ENCODE data around the gene FCHSD2.
"Not testable (repeated sequence)": the region's sequence is repeated elsewhere in the genome, so short reads cannot be mapped to it uniquely, and the experiment has no call there.

FCHSD2 gene

DNA sequence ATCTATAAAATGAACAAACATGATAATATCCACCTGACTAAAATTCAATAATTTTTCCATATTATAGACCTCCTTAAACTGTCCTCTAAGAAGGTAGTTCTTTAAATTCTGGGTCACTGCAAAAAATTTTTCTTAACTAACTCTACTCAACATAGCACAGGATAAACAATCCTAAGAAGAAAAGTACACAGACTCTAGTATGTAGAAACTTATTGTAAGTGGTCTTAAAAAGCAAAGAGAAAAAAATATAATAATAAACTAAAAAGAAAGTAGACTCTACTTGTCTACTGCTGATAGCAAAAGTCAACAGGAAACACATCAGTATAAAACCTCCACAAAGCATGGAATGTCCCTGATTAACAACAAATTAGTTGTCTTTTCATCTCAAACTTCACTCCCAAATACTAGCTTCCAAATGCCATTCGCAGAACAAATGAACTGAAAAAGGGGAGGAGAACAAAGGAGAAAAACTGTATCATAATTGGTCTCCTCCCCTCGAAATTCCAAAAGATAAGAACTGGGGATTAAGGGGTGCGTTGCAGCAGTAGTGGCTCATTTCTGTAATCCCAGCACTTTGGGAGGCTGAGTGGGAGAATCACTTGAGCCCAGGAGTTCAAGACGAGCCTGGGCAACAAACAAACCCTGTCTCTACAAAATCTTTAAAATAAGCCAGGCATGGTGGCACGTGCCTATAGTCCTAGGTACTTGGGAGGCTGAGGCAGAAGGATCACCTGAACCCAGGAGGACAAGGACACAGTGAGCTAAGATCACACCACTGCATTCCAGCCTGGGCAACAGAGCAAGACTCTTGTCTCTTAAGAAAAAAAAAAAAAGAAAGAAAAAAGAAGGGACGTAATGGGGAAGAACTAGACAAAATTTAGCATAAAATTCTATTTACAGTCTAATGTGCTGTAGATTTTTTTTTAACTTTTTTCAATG lies 6.5 kb downstream of the FCHSD2 start:
- TF ChIP-seq, protein P1, sequence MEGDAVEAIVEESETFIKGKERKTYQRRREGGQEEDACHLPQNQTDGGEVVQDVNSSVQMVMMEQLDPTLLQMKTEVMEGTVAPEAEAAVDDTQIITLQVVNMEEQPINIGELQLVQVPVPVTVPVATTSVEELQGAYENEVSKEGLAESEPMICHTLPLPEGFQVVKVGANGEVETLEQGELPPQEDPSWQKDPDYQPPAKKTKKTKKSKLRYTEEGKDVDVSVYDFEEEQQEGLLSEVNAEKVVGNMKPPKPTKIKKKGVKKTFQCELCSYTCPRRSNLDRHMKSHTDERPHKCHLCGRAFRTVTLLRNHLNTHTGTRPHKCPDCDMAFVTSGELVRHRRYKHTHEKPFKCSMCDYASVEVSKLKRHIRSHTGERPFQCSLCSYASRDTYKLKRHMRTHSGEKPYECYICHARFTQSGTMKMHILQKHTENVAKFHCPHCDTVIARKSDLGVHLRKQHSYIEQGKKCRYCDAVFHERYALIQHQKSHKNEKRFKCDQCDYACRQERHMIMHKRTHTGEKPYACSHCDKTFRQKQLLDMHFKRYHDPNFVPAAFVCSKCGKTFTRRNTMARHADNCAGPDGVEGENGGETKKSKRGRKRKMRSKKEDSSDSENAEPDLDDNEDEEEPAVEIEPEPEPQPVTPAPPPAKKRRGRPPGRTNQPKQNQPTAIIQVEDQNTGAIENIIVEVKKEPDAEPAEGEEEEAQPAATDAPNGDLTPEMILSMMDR (IDR thresholded peaks at IDR 0.05; ENCODE audit: borderline replicate concordance, insufficient read depth, low read depth, low read length), result no peak
- no peak overlapping the region for H3K4me3 ChIP-seq (ENCODE audit: low read depth, low read length)

DNA sequence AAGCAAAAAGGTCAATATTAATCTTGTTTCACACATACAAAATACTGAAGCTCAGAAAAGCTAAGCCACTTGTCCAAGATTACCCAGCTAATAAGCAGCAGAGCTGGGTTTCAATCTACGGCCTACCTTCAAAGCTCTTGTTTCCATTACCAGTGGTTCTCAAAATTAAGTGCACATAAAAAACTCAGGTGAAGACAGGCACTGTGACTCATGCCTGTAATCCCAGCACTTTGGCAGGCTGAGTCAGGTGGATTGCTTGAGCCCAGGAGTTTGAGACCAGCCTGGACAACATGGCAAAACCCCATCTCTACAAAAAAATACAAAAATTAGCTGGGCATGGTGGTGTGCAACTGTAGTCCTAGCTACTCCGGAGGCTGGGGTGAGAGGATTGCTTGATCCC lies 9.8 kb downstream of the FCHSD2 start:
- H3K4me3 ChIP-seq (ENCODE audit: low read depth, low read length), result not testable (repeated sequence)

DNA sequence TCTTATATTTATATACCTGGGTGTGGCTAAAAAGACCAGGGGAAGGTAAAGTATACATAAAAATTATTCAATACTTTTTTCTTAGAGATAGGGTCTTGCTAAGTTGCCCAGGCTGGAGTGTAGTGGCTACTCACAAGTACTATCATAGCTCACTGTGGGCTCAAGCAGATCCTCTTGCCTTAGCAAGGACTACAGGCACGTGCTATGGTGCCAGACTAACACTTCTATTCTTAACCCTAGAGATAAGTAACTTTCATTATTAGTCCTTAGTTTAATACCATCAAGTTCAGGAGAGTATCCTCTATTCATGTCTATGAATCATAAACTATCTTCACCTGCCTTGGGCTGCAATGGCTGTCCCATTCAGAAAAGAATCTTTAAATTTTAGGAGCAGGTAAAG lies 11.9 kb downstream of the FCHSD2 start:
- H3K4me3 ChIP-seq (ENCODE audit: low read depth, low read length), result no peak overlapping the region
- TF ChIP-seq, protein P1 (IDR thresholded peaks at IDR 0.05; ENCODE audit: borderline replicate concordance, insufficient read depth, low read depth, low read length), result no peak

DNA sequence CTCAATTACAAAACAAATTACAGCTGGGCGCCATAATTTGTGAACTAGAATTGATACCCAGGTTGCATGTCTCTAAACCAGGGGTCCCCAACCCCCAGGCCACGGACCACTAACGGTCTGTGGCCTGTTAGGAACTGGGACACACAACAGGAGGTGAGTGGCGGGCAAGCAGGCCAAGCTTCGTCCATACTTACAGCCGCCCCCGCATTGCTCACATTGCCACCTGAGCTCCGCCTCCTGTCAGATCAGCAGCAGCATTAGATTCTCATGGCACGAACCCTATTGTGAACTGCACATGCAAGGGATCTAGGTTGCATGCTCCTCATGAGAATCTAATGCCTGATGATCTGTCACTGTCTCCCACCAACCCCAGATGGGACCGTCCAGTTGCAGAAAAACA lies 12.9 kb downstream of the FCHSD2 start:
- no peak overlapping the region for H3K4me3 ChIP-seq (ENCODE audit: low read depth, low read length)
- TF ChIP-seq, protein P1 (IDR thresholded peaks at IDR 0.05; ENCODE audit: borderline replicate concordance, insufficient read depth, low read depth, low read length), result no peak

DNA sequence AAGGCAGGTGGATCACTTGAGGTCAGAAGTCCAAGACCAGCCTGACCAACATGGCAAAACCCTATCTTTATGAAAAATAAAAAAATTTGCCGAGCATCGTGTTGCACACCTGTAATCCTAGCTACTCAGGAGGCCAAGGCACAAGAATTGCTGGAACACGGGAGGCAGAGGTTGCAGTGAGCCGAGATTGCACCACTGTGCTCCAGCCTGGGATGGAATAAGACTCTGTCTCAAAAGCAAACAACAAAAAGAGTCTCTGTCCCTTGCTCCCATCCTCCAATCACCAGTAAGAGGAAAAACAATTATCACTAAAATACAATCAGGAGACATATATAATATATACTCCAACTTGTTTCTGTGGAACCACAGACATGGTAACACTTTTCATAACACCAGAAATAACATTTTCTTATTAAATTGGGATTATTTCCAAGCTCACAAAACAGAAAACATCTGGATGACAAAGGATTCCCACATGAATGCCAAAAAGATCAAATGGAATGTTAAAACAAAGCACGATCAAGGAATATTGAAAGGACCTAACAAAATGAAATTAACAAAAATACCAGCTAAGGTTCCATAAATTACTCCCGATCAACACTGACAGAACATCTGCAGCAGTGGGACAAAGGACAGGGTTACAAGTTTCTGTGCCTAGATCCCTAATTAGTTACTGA lies 15.2 kb downstream of the FCHSD2 start:
- TF ChIP-seq, protein P1 (IDR thresholded peaks at IDR 0.05; ENCODE audit: borderline replicate concordance, insufficient read depth, low read depth, low read length), result no peak
- H3K4me3 ChIP-seq (ENCODE audit: low read depth, low read length), result no peak overlapping the region

DNA sequence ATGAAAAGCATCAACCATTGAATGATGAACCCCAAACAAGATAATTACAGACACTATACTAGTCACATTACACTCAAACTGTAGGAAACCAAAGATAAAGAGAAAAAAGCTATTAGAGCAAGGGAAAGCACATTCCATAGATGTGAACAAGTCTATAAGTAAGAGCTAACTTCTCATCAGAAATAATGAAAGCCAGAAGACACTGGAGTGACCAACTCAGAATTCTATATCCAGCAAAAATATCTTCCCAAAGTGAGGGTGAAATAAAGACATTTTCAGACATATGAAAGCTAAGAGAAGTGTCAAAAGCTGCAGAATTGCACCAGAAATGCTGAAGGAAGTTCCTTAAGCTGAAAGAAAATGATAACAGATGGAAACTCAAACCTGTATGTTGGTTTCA lies 17.3 kb downstream of the FCHSD2 start:
- TF ChIP-seq, protein P1 (IDR thresholded peaks at IDR 0.05; ENCODE audit: borderline replicate concordance, insufficient read depth, low read depth, low read length), result no peak
- no peak overlapping the region for H3K4me3 ChIP-seq (ENCODE audit: low read depth, low read length)

DNA sequence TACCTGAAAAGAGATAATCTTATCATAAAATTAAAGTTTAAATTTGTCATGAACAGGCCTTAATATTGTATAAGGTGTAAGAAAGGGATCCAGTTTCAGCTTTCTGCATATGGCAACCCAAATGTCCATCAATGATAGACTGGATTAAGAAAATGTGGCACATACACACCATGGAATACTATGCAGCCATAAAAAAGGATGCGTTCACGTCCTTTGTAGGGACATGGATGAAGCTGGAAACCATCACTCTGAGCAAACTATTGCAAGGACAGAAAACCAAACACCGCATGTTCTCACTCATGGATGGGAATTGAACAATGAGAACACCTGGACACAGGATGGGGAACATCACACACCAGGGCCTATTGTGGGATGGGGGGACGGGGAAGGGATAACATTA lies 18.2 kb downstream of the FCHSD2 start:
- H3K4me3 ChIP-seq (ENCODE audit: low read depth, low read length), result not testable (repeated sequence)

DNA sequence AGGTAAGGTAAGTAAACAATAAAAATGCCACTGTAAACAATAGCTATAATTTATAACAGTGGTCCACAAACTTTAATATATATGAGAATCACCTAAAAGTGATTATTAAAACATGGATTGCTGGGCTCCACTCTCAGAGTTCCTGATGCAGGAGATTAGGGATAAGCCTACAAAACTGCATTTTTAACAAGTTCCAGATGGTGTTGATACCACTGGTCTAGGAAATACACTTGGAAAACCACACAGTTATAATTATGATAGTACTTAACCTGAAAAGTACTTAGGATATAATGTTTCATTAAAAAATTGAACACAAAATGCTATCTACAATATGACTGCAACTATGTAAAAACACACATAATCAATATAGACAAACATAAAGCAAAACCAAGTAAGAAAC lies 20.4 kb downstream of the FCHSD2 start:
- TF ChIP-seq, protein P1 (IDR thresholded peaks at IDR 0.05; ENCODE audit: borderline replicate concordance, insufficient read depth, low read depth, low read length), result no peak
- H3K4me3 ChIP-seq (ENCODE audit: low read depth, low read length), result no peak overlapping the region
